Smooth muscle cell (in vitro differentiated cells): ENCODE measurements around the gene LY86. TPM values are rescaled to one million over a fixed set of nuclear protein-coding genes. Genes with fewer than 3 reads are reported as not detected.

Experiments
- DNase-seq: peaks from one replicate; lab custom pipeline; 2025; ENCODE audit not compliant: unreplicated experiment; lab: John Stamatoyannopoulos, UW
- H2AFZ ChIP-seq: fragments of 200-600 bp; sonication (generic); 2 replicates; pipeline ENCODE4 v1.6.0; 2016; ENCODE audit warnings: antibody characterized with exemption, low read depth, mild to moderate bottlenecking
- H3F3A ChIP-seq: fragments of 200-600 bp; sonication (generic); 2 replicates; pipeline ENCODE4 v1.6.0; 2017; ENCODE audit warnings: antibody characterized with exemption, low read depth
- H3K27ac ChIP-seq: fragments of 200-600 bp; sonication (generic); 2 replicates; pipeline ENCODE4 v1.5.1; 2016; ENCODE audit warnings: low read depth, mild to moderate bottlenecking
- H3K27me3 ChIP-seq: fragments of 200-600 bp; sonication (generic); 2 replicates; pipeline ENCODE4 v1.6.1; 2016; ENCODE audit warnings: low read depth, mild to moderate bottlenecking
- H3K36me3 ChIP-seq: fragments of 200-600 bp; sonication (generic); 2 replicates; pipeline ENCODE4 v1.5.1; 2016; ENCODE audit warnings: low read depth
- H3K4me1 ChIP-seq: fragments of 200-600 bp; sonication (generic); 2 replicates; pipeline ENCODE4 v1.5.1; 2016; ENCODE audit warnings: low read depth
- H3K4me2 ChIP-seq: fragments of 200-600 bp; sonication (generic); 2 replicates; pipeline ENCODE4 v1.6.0; 2016; ENCODE audit warnings: mild to moderate bottlenecking
- H3K4me3 ChIP-seq: fragments of 200-600 bp; sonication (generic); 2 replicates; pipeline ENCODE4 v1.5.1; 2016; ENCODE audit warnings: mild to moderate bottlenecking
- H3K79me2 ChIP-seq: fragments of 200-600 bp; sonication (generic); 2 replicates; pipeline ENCODE4 v1.6.0; 2016; ENCODE audit warnings: low read depth, mild to moderate bottlenecking
- H3K9ac ChIP-seq: fragments of 200-600 bp; sonication (generic); 2 replicates; pipeline ENCODE4 v1.6.0; 2016; ENCODE audit warnings: low read depth
- H3K9me3 ChIP-seq: fragments of 200-600 bp; sonication (generic); replicated peaks from 2 replicates; pipeline ENCODE4 v1.5.1; 2016; ENCODE audit warnings: low read depth
- H4K20me1 ChIP-seq: fragments of 200-600 bp; sonication (generic); 2 replicates; pipeline ENCODE4 v1.6.0; 2016; ENCODE audit warnings: low read depth
- WGBS: methylation state at CpG from one replicate; pipeline ENCODE4 v1.1.7; 2016; ENCODE audit warnings: low lambda C conversion rate; 5-methylcytosine and 5-hydroxymethylcytosine counted together
- polyA plus RNA-seq: library from polyadenylated mRNA; unstranded; fragments of >200 nt; fragmentation: Nextera tagmentation; extraction: Ambion mirVana; gene quantifications from 2 replicates; pipeline ENCODE4 v1.2.1, GENCODE V29; 2016
- total RNA-seq: library from RNA; depleted of rRNA; stranded (reverse); fragments of >200 nt; gene quantifications from 2 replicates; pipeline ENCODE4 v1.2.3, GENCODE V29; 2014
- TF ChIP-seq, protein P1 (sequence below): fragments of 200-600 bp; sonication (generic); IDR thresholded peaks from 2 replicates; pipeline ENCODE4 v1.5.1; 2017; ENCODE audit warnings: borderline replicate concordance, mild to moderate bottlenecking, antibody characterized with exemption; ENCODE audit not compliant: insufficient read depth, poor library complexity, severe bottlenecking

The LY86 gene
- total and polyA plus RNA-seq, 2 experiments from 2014 or later: not detected

DNA sequence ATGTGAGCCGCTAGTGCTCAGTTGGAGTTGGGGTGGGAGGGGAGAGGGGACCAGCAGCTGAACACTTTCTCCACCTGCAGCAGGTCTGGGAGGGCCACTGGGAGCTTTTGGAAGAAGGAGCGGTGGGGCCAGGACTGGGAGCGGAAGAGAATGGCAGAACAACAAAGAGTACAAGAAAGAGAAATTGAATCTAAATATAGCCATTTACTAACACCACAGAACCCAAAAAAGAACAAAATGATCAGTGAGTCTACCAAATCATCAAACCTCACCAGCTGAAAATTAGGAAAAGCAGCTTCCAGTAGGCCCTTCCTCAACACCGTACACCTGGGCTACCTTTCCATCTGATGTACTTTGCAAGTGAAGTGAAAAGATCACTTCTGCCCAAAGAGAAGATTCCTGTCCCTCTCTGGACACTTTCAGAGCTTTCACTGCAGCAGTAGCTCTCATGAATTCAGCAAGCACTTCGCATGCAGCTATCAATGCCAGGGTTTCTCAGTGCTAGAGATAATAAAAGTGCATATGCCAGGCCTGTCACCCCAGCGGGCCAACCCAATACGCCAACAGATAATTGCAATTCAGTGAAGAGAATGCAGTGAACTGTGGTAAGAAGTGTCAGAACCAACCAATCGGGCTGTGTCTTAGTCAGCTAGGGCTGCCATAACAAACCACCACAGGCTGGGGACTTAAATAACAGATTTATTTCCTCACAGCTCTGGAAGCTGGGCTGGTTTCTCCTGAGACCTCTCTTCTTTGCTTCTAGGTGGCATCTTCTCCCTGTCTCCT lies 597 bp downstream of the LY86 start:
- Histone ChIP-seq H3K4me3 (no peak overlapping the region), H3K79me2 (no peaks in the 10 kb centered on the region), H2AFZ (no peak overlapping the region), H4K20me1 (no peaks in the 10 kb centered on the region), H3K36me3 (no peaks in the 10 kb centered on the region), H3F3A (no peaks in the 10 kb centered on the region), H3K9ac (no peak overlapping the region), H3K4me1 (no peaks in the 10 kb centered on the region), H3K27me3 (no peaks in the 10 kb centered on the region), H3K9me3 (no peaks in the 10 kb centered on the region), H3K4me2 (no peak overlapping the region), H3K27ac (no peak overlapping the region)
- TF ChIP-seq, protein P1, sequence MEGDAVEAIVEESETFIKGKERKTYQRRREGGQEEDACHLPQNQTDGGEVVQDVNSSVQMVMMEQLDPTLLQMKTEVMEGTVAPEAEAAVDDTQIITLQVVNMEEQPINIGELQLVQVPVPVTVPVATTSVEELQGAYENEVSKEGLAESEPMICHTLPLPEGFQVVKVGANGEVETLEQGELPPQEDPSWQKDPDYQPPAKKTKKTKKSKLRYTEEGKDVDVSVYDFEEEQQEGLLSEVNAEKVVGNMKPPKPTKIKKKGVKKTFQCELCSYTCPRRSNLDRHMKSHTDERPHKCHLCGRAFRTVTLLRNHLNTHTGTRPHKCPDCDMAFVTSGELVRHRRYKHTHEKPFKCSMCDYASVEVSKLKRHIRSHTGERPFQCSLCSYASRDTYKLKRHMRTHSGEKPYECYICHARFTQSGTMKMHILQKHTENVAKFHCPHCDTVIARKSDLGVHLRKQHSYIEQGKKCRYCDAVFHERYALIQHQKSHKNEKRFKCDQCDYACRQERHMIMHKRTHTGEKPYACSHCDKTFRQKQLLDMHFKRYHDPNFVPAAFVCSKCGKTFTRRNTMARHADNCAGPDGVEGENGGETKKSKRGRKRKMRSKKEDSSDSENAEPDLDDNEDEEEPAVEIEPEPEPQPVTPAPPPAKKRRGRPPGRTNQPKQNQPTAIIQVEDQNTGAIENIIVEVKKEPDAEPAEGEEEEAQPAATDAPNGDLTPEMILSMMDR: no peak
- WGBS: 66% methylated on average over 8 of the region's 8 CpGs
- no peak for DNase-seq

DNA sequence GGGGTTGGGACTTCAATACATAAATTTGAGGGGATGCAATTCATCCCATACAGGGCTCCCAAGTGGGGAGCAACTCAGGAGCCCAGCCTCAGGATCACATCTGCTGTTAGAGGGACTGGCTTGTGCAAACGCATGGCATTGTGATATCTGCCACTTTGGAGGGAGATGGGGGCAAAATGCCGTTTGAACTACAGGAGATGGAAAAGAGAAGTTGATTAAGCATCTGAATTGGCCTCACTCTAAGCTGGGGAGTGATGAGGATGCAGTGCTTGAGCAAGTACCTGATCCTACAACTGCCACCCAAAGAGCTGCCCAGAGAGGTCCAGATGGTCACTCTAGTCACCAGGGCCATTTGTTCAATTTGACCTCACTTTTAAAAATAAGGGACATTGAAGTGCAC lies 2.0 kb downstream of the LY86 start:
- Histone ChIP-seq H2AFZ (no peak overlapping the region), H3K4me1 (no peaks in the 10 kb centered on the region), H3K27ac (no peak overlapping the region), H3K79me2 (no peaks in the 10 kb centered on the region), H3K36me3 (no peaks in the 10 kb centered on the region), H3K9me3 (no peaks in the 10 kb centered on the region), H3K9ac (no peak overlapping the region), H3F3A (no peaks in the 10 kb centered on the region), H3K4me3 (no peak overlapping the region), H3K27me3 (no peaks in the 10 kb centered on the region), H4K20me1 (no peaks in the 10 kb centered on the region), H3K4me2 (no peak overlapping the region)
- 85% methylated on average over 2 of the region's 2 CpGs for WGBS
- TF ChIP-seq, protein P1: no peak
- DNase-seq: no peak

DNA sequence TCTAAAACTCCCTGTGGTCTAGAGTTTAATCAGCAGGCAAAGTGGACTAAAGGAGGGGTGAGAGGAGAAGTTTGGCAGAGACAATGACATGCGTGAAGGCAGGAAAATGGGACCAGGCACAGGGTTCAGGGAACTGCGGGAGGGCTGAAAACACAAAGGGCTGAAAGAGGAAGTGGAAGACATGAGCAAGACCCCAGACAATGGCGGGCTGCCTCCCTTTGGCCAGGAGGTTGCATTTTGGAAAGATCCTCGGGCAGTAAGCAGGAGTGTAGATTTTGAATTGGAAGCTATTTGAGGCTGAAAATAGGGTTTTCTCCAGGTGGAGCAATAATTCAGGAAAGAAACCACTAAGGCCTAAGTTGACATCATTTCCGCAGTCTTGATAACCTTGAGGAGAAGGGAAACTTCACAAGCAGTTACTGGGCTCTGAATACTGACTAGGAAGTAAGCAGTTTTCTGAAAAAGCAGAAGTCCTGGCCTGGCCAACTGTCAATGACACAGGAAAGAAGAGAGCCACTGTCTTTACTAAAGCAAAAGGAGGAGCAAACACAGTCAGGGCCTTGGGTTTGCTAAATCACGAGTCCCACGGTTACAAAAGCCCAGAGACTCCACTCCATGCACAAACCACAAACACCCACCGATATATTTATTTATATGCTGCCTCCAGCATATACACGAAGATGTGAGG lies 3.4 kb downstream of the LY86 start:
- Histone ChIP-seq H3K4me1 (no peaks in the 10 kb centered on the region), H3K4me2 (no peak overlapping the region), H3K4me3 (no peak overlapping the region), H3K27me3 (no peaks in the 10 kb centered on the region), H3F3A (no peaks in the 10 kb centered on the region), H3K9ac (no peak overlapping the region), H3K36me3 (no peaks in the 10 kb centered on the region), H3K27ac (no peak overlapping the region), H3K9me3 (no peaks in the 10 kb centered on the region), H3K79me2 (no peaks in the 10 kb centered on the region), H2AFZ (no peak overlapping the region), H4K20me1 (no peaks in the 10 kb centered on the region)
- WGBS: 87% methylated on average over 9 of the region's 9 CpGs
- no peak for DNase-seq
- TF ChIP-seq, protein P1: no peak
